HG03064 (cell line): ENCODE data around the gene CDADC1.
"Not testable (repeated sequence)": the region's sequence is repeated elsewhere in the genome, so short reads cannot be mapped to it uniquely, and the experiment has no call there.

Source experiments
- ATAC-seq: cut with Tn5 transposase; IDR thresholded peaks from one replicate; pipeline ENCODE4 v1.9.1; 2021; ENCODE audit warnings: low read depth; ENCODE audit not compliant: unreplicated experiment

Gene CDADC1

GRCh38 chr13:49292742-49293486, 45.2 kb downstream of the CDADC1 start:
- ATAC-seq, result no peak

GRCh38 chr13:49294723-49295122, 47.0 kb downstream of the CDADC1 start:
- not testable (repeated sequence) for ATAC-seq

GRCh38 chr13:49295244-49295643, 47.5 kb downstream of the CDADC1 start:
- no peak for ATAC-seq

GRCh38 chr13:49296659-49297058, 48.9 kb downstream of the CDADC1 start:
- ATAC-seq, result no peak

GRCh38 chr13:49297338-49297737, 49.6 kb downstream of the CDADC1 start:
- no peak for ATAC-seq

GRCh38 chr13:49298416-49298815, 50.7 kb downstream of the CDADC1 start:
- ATAC-seq, result no peak

- ATAC-seq, result no peak
Observed at GRCh38 chr13:49298903-49299605, 51.3 kb downstream of the CDADC1 start.

- no peak for ATAC-seq
Observed at GRCh38 chr13:49300276-49300675, 52.6 kb downstream of the CDADC1 start.

- ATAC-seq, result peak; percentile 93
Observed at GRCh38 chr13:49300739-49301589, 53.2 kb downstream of the CDADC1 start.

GRCh38 chr13:49302222-49302621, 54.5 kb downstream of the CDADC1 start:
- ATAC-seq, result no peak

GRCh38 chr13:49302817-49303216, 55.1 kb downstream of the CDADC1 start:
- no peak for ATAC-seq

- ATAC-seq, result no peak
Observed at GRCh38 chr13:49303533-49304252, 56.0 kb downstream of the CDADC1 start.

GRCh38 chr13:49304356-49304755, 56.6 kb downstream of the CDADC1 start:
- ATAC-seq, result no peak

- ATAC-seq, result no peak
Observed at GRCh38 chr13:49304763-49305700, 57.3 kb downstream of the CDADC1 start.

- no peak for ATAC-seq
Observed at GRCh38 chr13:49305792-49306425, 58.2 kb downstream of the CDADC1 start.

GRCh38 chr13:49307365-49307764, 59.6 kb downstream of the CDADC1 start:
- ATAC-seq, result no peak

- no peak for ATAC-seq
Observed at GRCh38 chr13:49308097-49308875, 60.6 kb downstream of the CDADC1 start.

- ATAC-seq, result no peak
Observed at GRCh38 chr13:49308921-49309408, 61.2 kb downstream of the CDADC1 start.
